Measurements from ENCODE around the gene CISD2.
"Not testable (repeated sequence)": the region's sequence is repeated elsewhere in the genome, so short reads cannot be mapped to it uniquely, and the experiment has no call there.

The CISD2 gene

DNA sequence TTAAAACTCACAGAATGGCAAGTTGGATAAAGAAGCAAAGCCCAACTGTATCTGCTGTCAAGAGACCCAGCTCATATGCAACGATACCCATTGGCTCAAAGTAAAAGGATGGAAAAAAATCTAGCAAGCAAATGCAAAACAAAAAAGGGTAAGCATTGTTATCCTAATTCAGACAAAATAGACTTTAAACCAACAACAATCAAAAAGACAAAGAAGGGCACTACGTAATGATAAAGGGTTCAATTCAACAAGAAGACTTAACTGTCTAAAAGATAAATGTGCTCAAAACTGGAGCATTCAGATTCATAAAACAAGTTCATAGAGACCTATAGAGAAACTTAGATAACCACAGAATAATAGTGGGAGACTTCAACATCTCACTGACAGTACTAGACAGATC, 69.3 kb downstream of the CISD2 start:
- not testable (repeated sequence) for DNase-seq
